Stimulated activated effector memory CD8-positive, alpha-beta T cell treated with anti-CD3 and anti-CD28 coated beads, Interleukin-12 subunit alpha, Interleukin-12 subunit beta, amount 100 ng/mL, for 72 hours (primary cell): Measurements from ENCODE around the gene RRM2.

Experiments
- ATAC-seq: fragments of 150-1000 bp; cut with Tn5 transposase; 2 replicates; pipeline ENCODE4 v1.10.0; 2021
- DNase-seq, 2 donors: peaks; one replicate each; pipeline ENCODE4 v3.0.0; 2021 to 2022; ENCODE audit warnings: low spot score in 2 of 2
- H3K27ac Mint-ChIP-seq: one replicate; pipeline ENCODE4 v1.8.0; 2022; ENCODE audit warnings: mild to moderate bottlenecking, mixed read lengths
- H3K36me3 Mint-ChIP-seq: one replicate; pipeline ENCODE4 v1.8.0; 2022; ENCODE audit warnings: mild to moderate bottlenecking, mixed read lengths
- H3K4me1 Mint-ChIP-seq: one replicate; pipeline ENCODE4 v1.8.0; 2022; ENCODE audit warnings: mixed read lengths
- H3K4me3 Mint-ChIP-seq: one replicate; pipeline ENCODE4 v1.8.0; 2022; ENCODE audit warnings: mild to moderate bottlenecking, mixed read lengths
- H3K9me3 Mint-ChIP-seq: one replicate; pipeline ENCODE4 v1.8.0; 2022; ENCODE audit warnings: mixed read lengths

RRM2 gene

GRCh38 chr2:10151462-10151861 lies 28.9 kb downstream of the RRM2 start:
- Mint-ChIP-seq H3K9me3 (no peaks in the 10 kb centered on the region), H3K4me1 (no peaks in the 10 kb centered on the region), H3K27ac (no peak overlapping the region), H3K36me3 (peaks cover 57% of the 10 kb centered on the region), H3K4me3 (no peak overlapping the region)
- ATAC-seq (no peak), DNase-seq (no peak)

- Mint-ChIP-seq H3K4me1 (peaks cover 9% of the 10 kb centered on the region), H3K36me3 (peaks cover 15% of the 10 kb centered on the region), H3K27ac (no peak overlapping the region), H3K9me3 (no peaks in the 10 kb centered on the region), H3K4me3 (no peak overlapping the region)
- DNase-seq (no peak), ATAC-seq (no peak)
These were observed 34.8 kb downstream of the RRM2 start for GRCh38 chr2:10157293-10157692.

GRCh38 chr2:10158681-10159080 lies 36.1 kb downstream of the RRM2 start:
- DNase-seq (no peak), ATAC-seq (no peak)
- H3K9me3 Mint-ChIP-seq: no peaks in the 10 kb centered on the region
- H3K36me3 Mint-ChIP-seq: peaks cover 8% of the 10 kb centered on the region
- H3K4me1 Mint-ChIP-seq: peaks cover 9% of the 10 kb centered on the region
- H3K4me3 Mint-ChIP-seq: no peak overlapping the region
- H3K27ac Mint-ChIP-seq: no peak overlapping the region

- no peak overlapping the region for H3K4me3 Mint-ChIP-seq
- no peaks in the 10 kb centered on the region for H3K9me3 Mint-ChIP-seq
- H3K27ac Mint-ChIP-seq: no peak overlapping the region
- DNase-seq: no peak
- H3K4me1 Mint-ChIP-seq: peaks cover 9% of the 10 kb centered on the region
- ATAC-seq: no peak
- H3K36me3 Mint-ChIP-seq: peaks cover 5% of the 10 kb centered on the region
These were observed 36.5 kb downstream of the RRM2 start for GRCh38 chr2:10159086-10159485.

GRCh38 chr2:10159581-10160131 lies 37.1 kb downstream of the RRM2 start:
- no peak for ATAC-seq
- no peak for DNase-seq
- Mint-ChIP-seq H3K27ac (peak overlapping the region; percentile 64), H3K36me3 (peaks cover 5% of the 10 kb centered on the region), H3K9me3 (no peaks in the 10 kb centered on the region), H3K4me3 (no peak overlapping the region), H3K4me1 (peaks cover 9% of the 10 kb centered on the region)

- H3K4me1 Mint-ChIP-seq: peaks cover 9% of the 10 kb centered on the region
- no peak for DNase-seq
- ATAC-seq: no peak
- peaks cover 5% of the 10 kb centered on the region for H3K36me3 Mint-ChIP-seq
- no peaks in the 10 kb centered on the region for H3K9me3 Mint-ChIP-seq
- peak overlapping the region; percentile 64 for H3K27ac Mint-ChIP-seq
- H3K4me3 Mint-ChIP-seq: no peak overlapping the region
These were observed 37.8 kb downstream of the RRM2 start for GRCh38 chr2:10160203-10160955.

- no peak overlapping the region for H3K4me3 Mint-ChIP-seq
- H3K9me3 Mint-ChIP-seq: no peaks in the 10 kb centered on the region
- H3K4me1 Mint-ChIP-seq: peaks cover 9% of the 10 kb centered on the region
- no peak overlapping the region for H3K27ac Mint-ChIP-seq
- no peak for ATAC-seq
- DNase-seq: no peak
- peaks cover 5% of the 10 kb centered on the region for H3K36me3 Mint-ChIP-seq
These were observed 38.8 kb downstream of the RRM2 start for GRCh38 chr2:10161206-10161931.

GRCh38 chr2:10161961-10162441 lies 39.5 kb downstream of the RRM2 start:
- H3K4me1 Mint-ChIP-seq: peaks cover 9% of the 10 kb centered on the region
- H3K4me3 Mint-ChIP-seq: no peak overlapping the region
- DNase-seq: no peak
- no peak overlapping the region for H3K27ac Mint-ChIP-seq
- H3K9me3 Mint-ChIP-seq: no peaks in the 10 kb centered on the region
- peaks cover 5% of the 10 kb centered on the region for H3K36me3 Mint-ChIP-seq
- ATAC-seq: no peak

- peak overlapping the region; percentile 48 for H3K27ac Mint-ChIP-seq
- H3K36me3 Mint-ChIP-seq: peaks cover 5% of the 10 kb centered on the region
- ATAC-seq (no peak), DNase-seq (no peak)
- no peak overlapping the region for H3K4me3 Mint-ChIP-seq
- no peaks in the 10 kb centered on the region for H3K9me3 Mint-ChIP-seq
- H3K4me1 Mint-ChIP-seq: peaks cover 9% of the 10 kb centered on the region
These were observed 40.3 kb downstream of the RRM2 start for GRCh38 chr2:10162586-10163497.

GRCh38 chr2:10163498-10164486 lies 41.3 kb downstream of the RRM2 start:
- Mint-ChIP-seq H3K36me3 (peaks cover 11% of the 10 kb centered on the region), H3K27ac (peak overlapping the region; percentile 86)

GRCh38 chr2:10164601-10165000 lies 42.1 kb downstream of the RRM2 start:
- DNase-seq (no peak), ATAC-seq (no peak)
- Mint-ChIP-seq H3K27ac (peak overlapping the region; percentile 86), H3K9me3 (no peaks in the 10 kb centered on the region), H3K4me1 (peaks cover 4% of the 10 kb centered on the region), H3K4me3 (no peak overlapping the region), H3K36me3 (peaks cover 11% of the 10 kb centered on the region)

More at GRCh38 chr2:10163498-10164486, 41.3 kb downstream of the RRM2 start:
- no peak overlapping the region for H3K4me3 Mint-ChIP-seq
- peaks cover 9% of the 10 kb centered on the region for H3K4me1 Mint-ChIP-seq
- no peaks in the 10 kb centered on the region for H3K9me3 Mint-ChIP-seq
- ATAC-seq: no peak
- no peak for DNase-seq

GRCh38 chr2:10165282-10165681 lies 42.7 kb downstream of the RRM2 start:
- DNase-seq (no peak), ATAC-seq (no peak)
- Mint-ChIP-seq H3K9me3 (no peaks in the 10 kb centered on the region), H3K27ac (peak overlapping the region; percentile 86), H3K4me1 (no peaks in the 10 kb centered on the region), H3K4me3 (no peak overlapping the region), H3K36me3 (peaks cover 11% of the 10 kb centered on the region)

GRCh38 chr2:10165861-10166675 lies 43.5 kb downstream of the RRM2 start:
- no peak overlapping the region for H3K27ac Mint-ChIP-seq
- ATAC-seq: no peak
- no peaks in the 10 kb centered on the region for H3K9me3 Mint-ChIP-seq
- no peaks in the 10 kb centered on the region for H3K4me1 Mint-ChIP-seq
- no peak for DNase-seq
- peaks cover 10% of the 10 kb centered on the region for H3K36me3 Mint-ChIP-seq
- H3K4me3 Mint-ChIP-seq: no peak overlapping the region
